GM12878 (cell line): ENCODE measurements around the gene TMEM161A.

Experiments used
- BHLHE40 ChIP-seq, 2 experiments: fragments of 450-650 bp in 1 of 2; IDR thresholded peaks; 2 replicates each; pipeline ENCODE4 v1.6.1; 2011 to 2017; ENCODE audit warnings: low read depth in 2 of 2, borderline replicate concordance in 1 of 2, improper control_type of control experiment in 1 of 2, low read length in 1 of 2, mild to moderate bottlenecking in 1 of 2
- CEBPB ChIP-seq, 2 experiments: fragments of 150-350 bp in 1 of 2; IDR thresholded peaks; 2 replicates each; pipeline ENCODE4 v1.6.1; 2012 to 2014; ENCODE audit warnings: low read depth in 2 of 2, low read length in 2 of 2, borderline replicate concordance in 1 of 2, inconsistent platforms in 1 of 2
- CTCF ChIP-seq, 3 experiments: IDR thresholded peaks in 2 of 3; conservative IDR thresholded peaks in 1 of 3; 2 replicates each; pipeline ENCODE4 v1.5.1; 2011; ENCODE audit warnings: low read depth in 3 of 3, low read length in 3 of 3, mild to moderate bottlenecking in 3 of 3, control low read depth in 2 of 3, moderate library complexity in 2 of 3, inconsistent platforms in 1 of 3, mixed read lengths in 1 of 3; ENCODE audit not compliant: control insufficient read depth in 2 of 3, insufficient read depth in 1 of 3; ENCODE audit errors: extremely low read depth in 1 of 3
- ESRRA ChIP-seq: IDR thresholded peaks from 2 replicates; pipeline ENCODE4 v1.6.1; 2012; ENCODE audit warnings: mild to moderate bottlenecking, low read length, improper control_type of control experiment
- ETV6 ChIP-seq, 2 experiments: fragments of 450-650 bp in 1 of 2; IDR thresholded peaks in 1 of 2; conservative IDR thresholded peaks in 1 of 2; 2 replicates each; pipeline ENCODE4 v1.6.1; 2014; ENCODE audit warnings: antibody characterized with exemption in 1 of 2, borderline replicate concordance in 1 of 2, low read depth in 1 of 2, mild to moderate bottlenecking in 1 of 2, moderate library complexity in 1 of 2

DNA sequence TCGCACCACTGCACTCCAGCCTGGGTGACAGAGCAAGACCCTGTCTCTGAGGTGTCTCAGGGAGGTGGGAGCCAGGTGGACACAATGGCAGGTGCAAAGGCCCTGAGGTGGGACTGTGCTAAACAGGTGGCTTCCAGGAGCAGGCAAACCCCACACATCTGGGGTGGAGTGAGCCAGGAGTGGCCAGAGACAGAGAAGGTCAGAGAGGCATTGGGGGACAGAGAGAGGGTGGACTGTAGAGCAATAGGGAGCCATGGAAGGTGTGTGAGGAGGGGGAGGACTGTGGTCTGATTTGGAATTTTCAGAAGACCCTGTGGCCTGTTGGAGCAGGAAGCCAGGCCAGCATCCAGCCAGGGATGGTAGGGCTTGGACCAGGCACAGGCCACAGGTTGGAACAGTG is 27.1 kb upstream of the TMEM161A start:
- no peak for TF ChIP-seq ETV6 (conservative IDR thresholded peaks at IDR 0.05 in 1 of 2, IDR thresholded peaks at IDR 0.05 in 1 of 2; ENCODE audit: borderline replicate concordance in 1 of 2, low read depth in 1 of 2)
- no peak for TF ChIP-seq CTCF (IDR thresholded peaks at IDR 0.05 in 2 of 3, conservative IDR thresholded peaks at IDR 0.05 in 1 of 3; ENCODE audit: control insufficient read depth in 2 of 3, extremely low read depth in 1 of 3, insufficient read depth in 1 of 3, low read depth in 3 of 3, low read length in 3 of 3)
- no peak for TF ChIP-seq BHLHE40 (IDR thresholded peaks at IDR 0.05; ENCODE audit: borderline replicate concordance in 1 of 2, low read depth in 2 of 2, low read length in 1 of 2)
- TF ChIP-seq ESRRA, result no peak
- no peak for TF ChIP-seq CEBPB (IDR thresholded peaks at IDR 0.05; ENCODE audit: borderline replicate concordance in 1 of 2, low read depth in 2 of 2, low read length in 2 of 2)
